Ascending aorta (tissue), 2 donors: ENCODE results near the gene MAT2B. TPM values are rescaled to one million over a fixed set of nuclear protein-coding genes. Genes with fewer than 3 reads are reported as not detected.
"Not testable (repeated sequence)": the region's sequence is repeated elsewhere in the genome, so short reads cannot be mapped to it uniquely, and the experiment has no call there.

ENCODE experiments used
- DNase-seq, 2 donors: peaks; one replicate each; pipeline ENCODE4 v3.0.0-alpha.2; 2019; ENCODE audit warnings: low spot score in 2 of 2
- H3K27ac ChIP-seq, 2 donors: fragments of 200-600 bp; sonication (generic); one replicate each; pipeline ENCODE4 v1.5.1; 2016 to 2017; ENCODE audit warnings: mild to moderate bottlenecking in 1 of 2
- H3K27me3 ChIP-seq: fragments of 200-600 bp; sonication (generic); one replicate; pipeline ENCODE4 v1.5.1; 2017
- H3K36me3 ChIP-seq, 2 donors: fragments of 200-600 bp; sonication (generic); one replicate each; pipeline ENCODE4 v1.5.1; 2016
- H3K4me1 ChIP-seq, 2 donors: fragments of 200-600 bp; sonication (generic); one replicate each; pipeline ENCODE4 v1.5.1; 2016 to 2017; ENCODE audit warnings: mild to moderate bottlenecking in 1 of 2
- H3K4me3 ChIP-seq, 2 donors: fragments of 200-600 bp; sonication (generic); one replicate each; pipeline ENCODE4 v1.5.1; 2016 to 2017; ENCODE audit warnings: mild to moderate bottlenecking in 1 of 2
- H3K9me3 ChIP-seq, 2 donors: fragments of 200-600 bp; sonication (generic); one replicate each; pipeline ENCODE4 v1.5.1; 2016
- intact Hi-C: fragments of 100-400 bp; cut with DNase I; formaldehyde crosslinking; loops from one replicate; pipeline ENCODE4 v1.15.1; 2023
- total RNA-seq: library from RNA; depleted of rRNA; stranded (reverse); fragments of >200 nt; gene quantifications from one replicate; pipeline ENCODE4 v1.1.0, GENCODE V29; 2016
- TF ChIP-seq, protein P1 (sequence below), 3 experiments: fragments of 200-600 bp in 2 of 3; fragments of 450-650 bp in 1 of 3; sonication (generic) in 2 of 3; IDR thresholded peaks; one replicate each; pipeline ENCODE4 v1.5.1; 2016 to 2019; ENCODE audit warnings: antibody characterized with exemption in 3 of 3, mild to moderate bottlenecking in 1 of 3, moderate library complexity in 1 of 3

The MAT2B gene
- total RNA-seq, 1 donor from 2014 or later, result 21.8 TPM

DNA sequence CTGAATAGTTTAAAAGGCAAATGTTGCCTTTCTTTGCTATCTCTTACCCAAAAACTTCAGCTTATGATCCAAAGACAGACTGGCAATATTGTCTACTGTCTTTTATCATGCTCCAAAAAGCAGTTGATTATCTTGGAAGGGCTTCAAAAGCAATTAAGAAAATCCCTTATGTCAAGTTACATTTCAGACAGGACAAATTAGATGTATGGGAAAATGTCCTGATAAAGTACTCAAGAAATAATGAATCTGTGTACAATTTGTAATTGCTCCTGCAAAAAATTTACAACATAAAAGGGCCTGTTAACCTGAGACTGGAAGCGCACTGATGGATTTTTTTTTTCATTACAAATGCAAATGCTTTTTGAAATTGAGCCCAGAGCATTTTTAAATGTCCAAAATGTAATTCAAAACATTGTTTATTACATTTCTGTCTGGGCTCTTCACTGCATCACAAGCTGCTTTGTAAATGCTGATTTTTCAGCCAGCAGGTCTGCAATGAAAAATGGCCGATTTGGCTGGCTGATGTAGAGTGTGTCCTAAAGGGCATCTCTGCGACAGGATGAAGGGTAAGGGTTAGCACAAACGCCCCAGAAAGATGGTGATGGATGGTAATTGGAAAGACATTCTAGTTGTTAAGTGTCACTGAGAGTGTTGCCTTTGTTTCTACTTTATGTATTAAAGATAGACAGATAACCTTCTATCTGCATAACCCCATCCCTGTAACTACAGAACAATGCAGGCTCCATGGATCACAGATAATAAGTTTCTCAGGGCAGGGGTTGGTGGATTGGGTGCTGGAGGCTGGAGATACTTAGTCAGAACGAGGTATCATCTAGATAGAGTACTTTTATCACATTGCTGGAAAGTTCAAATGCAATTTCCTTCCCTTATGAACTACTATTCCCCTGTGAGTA, 27.0 kb downstream of the MAT2B start:
- Histone ChIP-seq H3K36me3 (no peaks in the 10 kb centered on the region), H3K9me3 (no peaks in the 10 kb centered on the region), H3K27ac (no peak overlapping the region), H3K4me1 (no peaks in the 10 kb centered on the region), H3K4me3 (no peak overlapping the region), H3K27me3 (no peaks in the 10 kb centered on the region)
- intact Hi-C loops, result no loop called here
- TF ChIP-seq, protein P1, sequence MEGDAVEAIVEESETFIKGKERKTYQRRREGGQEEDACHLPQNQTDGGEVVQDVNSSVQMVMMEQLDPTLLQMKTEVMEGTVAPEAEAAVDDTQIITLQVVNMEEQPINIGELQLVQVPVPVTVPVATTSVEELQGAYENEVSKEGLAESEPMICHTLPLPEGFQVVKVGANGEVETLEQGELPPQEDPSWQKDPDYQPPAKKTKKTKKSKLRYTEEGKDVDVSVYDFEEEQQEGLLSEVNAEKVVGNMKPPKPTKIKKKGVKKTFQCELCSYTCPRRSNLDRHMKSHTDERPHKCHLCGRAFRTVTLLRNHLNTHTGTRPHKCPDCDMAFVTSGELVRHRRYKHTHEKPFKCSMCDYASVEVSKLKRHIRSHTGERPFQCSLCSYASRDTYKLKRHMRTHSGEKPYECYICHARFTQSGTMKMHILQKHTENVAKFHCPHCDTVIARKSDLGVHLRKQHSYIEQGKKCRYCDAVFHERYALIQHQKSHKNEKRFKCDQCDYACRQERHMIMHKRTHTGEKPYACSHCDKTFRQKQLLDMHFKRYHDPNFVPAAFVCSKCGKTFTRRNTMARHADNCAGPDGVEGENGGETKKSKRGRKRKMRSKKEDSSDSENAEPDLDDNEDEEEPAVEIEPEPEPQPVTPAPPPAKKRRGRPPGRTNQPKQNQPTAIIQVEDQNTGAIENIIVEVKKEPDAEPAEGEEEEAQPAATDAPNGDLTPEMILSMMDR (IDR thresholded peaks at IDR 0.05), result no peak
- no peak for DNase-seq

- no peaks in the 10 kb centered on the region for H3K27me3 ChIP-seq
- TF ChIP-seq, protein P1 (IDR thresholded peaks at IDR 0.05), result no peak
- H3K9me3 ChIP-seq, result no peaks in the 10 kb centered on the region
- no peak for DNase-seq
- H3K4me1 ChIP-seq, result no peaks in the 10 kb centered on the region
- H3K4me3 ChIP-seq, result no peak overlapping the region
- H3K36me3 ChIP-seq, result no peaks in the 10 kb centered on the region
- no peak overlapping the region for H3K27ac ChIP-seq
- intact Hi-C loops, result no loop called here
These were observed 27.8 kb downstream of the MAT2B start for GRCh38 chr5:163533223-163533622.

- DNase-seq, result no peak
- no peak overlapping the region for H3K27ac ChIP-seq
- H3K9me3 ChIP-seq, result no peaks in the 10 kb centered on the region
- no peaks in the 10 kb centered on the region for H3K36me3 ChIP-seq
- H3K4me3 ChIP-seq, result no peak overlapping the region
- TF ChIP-seq, protein P1 (IDR thresholded peaks at IDR 0.05), result no peak
- no peaks in the 10 kb centered on the region for H3K27me3 ChIP-seq
- H3K4me1 ChIP-seq, result no peaks in the 10 kb centered on the region
- intact Hi-C loops, result no loop called here
These were observed 29.2 kb downstream of the MAT2B start for GRCh38 chr5:163534492-163535094.

DNA sequence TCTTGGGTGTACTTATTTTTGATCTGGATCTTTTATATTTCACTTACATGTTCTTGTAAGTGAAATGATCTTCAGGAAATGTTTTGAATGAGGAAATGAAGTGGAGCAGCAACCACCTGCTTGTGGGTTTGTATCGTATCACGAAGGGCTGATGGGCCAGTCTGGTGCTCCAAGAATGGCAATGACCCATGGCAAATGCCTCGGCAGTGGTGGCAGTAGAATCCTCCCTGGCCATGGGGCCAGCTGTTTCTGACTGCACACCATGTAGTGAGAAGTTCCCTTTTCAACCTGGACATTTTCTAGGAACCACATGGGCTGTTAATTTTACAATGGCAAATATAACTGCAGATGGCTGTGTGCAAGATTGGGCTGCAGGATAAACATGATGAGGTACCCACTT, 29.9 kb downstream of the MAT2B start:
- no peaks in the 10 kb centered on the region for H3K27me3 ChIP-seq
- intact Hi-C loops, result no loop called here
- no peak for DNase-seq
- H3K36me3 ChIP-seq, result no peaks in the 10 kb centered on the region
- no peaks in the 10 kb centered on the region for H3K9me3 ChIP-seq
- H3K4me3 ChIP-seq, result no peak overlapping the region
- H3K4me1 ChIP-seq, result no peaks in the 10 kb centered on the region
- TF ChIP-seq, protein P1 (IDR thresholded peaks at IDR 0.05), result no peak
- H3K27ac ChIP-seq, result no peak overlapping the region

DNA sequence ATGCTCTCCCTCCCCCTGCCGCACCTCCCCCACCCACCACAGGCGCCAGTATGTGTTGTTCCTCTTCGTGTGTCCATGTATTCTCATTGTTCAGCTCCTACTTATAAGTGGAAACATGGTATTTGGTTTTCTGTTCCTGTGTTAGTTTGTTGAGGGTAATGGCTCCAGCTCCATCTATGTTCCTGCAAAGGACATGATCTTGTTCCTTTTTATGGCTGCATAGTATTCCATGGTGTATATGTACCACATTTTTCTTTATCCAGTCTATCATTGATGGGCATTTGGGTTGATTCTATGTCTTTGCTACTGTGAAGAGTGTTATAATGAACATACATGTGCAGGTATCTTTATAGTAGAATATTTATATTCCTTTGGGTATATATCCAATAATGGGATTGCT, 31.0 kb downstream of the MAT2B start:
- H3K4me1 ChIP-seq, H3K27ac ChIP-seq, H3K9me3 ChIP-seq, intact Hi-C loops, H3K4me3 ChIP-seq, H3K36me3 ChIP-seq, DNase-seq, H3K27me3 ChIP-seq: not testable (repeated sequence)

DNA sequence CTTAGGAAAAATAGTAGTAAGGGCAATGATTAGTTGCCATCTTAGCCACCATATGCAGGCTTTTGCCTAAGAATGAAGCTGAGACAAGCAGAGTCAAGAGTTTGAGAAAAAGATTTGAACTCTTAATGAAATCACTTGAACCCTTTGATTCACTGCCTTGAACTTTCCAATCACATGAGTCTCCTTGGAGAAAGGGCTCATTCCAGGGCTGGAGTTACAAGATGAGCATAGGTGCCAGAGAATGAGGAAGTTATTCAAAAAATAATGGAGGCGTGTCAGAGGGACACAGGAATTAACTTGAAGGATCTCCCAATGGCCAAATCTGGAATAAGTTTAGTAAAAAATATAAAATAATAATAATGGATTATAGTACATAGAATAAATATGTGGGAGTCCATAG, 35.3 kb downstream of the MAT2B start:
- Histone ChIP-seq H3K9me3 (no peaks in the 10 kb centered on the region), H3K4me3 (no peak overlapping the region), H3K27ac (no peak overlapping the region), H3K4me1 (no peaks in the 10 kb centered on the region), H3K27me3 (no peaks in the 10 kb centered on the region), H3K36me3 (no peaks in the 10 kb centered on the region)
- no peak for DNase-seq
- intact Hi-C loops, result no loop called here
- TF ChIP-seq, protein P1 (IDR thresholded peaks at IDR 0.05), result no peak
